GM19372 (cell line): ENCODE measurements around the gene TEKT5.

Experiments used
- ATAC-seq: cut with Tn5 transposase; IDR thresholded peaks from one replicate; pipeline ENCODE4 v1.9.1; 2021; ENCODE audit warnings: mild to moderate bottlenecking, low read depth, moderate library complexity; ENCODE audit not compliant: unreplicated experiment

Gene TEKT5

GRCh38 chr16:10584981-10585438 lies 109.7 kb downstream of the TEKT5 start:
- no peak for ATAC-seq

- no peak for ATAC-seq
Measured at GRCh38 chr16:10583269-10583668, 111.5 kb downstream of the TEKT5 start.

GRCh38 chr16:10581507-10581906 lies 113.2 kb downstream of the TEKT5 start:
- ATAC-seq: no peak

DNA sequence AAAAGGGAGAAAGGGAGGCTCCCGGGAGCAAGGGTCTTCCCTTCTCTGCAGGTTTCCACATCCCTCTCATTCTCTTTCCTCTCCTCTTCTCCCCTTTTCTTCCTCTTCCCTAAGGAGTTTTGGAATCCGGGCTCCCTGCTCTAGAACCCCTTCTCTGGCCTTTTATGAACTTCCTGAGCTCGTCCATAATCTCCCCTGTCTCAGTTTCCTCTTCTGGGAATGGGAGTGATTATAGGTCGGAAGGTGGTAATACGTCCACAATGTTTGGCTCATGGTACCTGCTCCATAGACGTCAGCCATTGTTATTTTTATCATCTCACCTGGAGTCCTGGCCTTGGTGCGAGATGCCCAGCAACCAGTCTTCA lies 113.9 kb downstream of the TEKT5 start:
- no peak for ATAC-seq

DNA sequence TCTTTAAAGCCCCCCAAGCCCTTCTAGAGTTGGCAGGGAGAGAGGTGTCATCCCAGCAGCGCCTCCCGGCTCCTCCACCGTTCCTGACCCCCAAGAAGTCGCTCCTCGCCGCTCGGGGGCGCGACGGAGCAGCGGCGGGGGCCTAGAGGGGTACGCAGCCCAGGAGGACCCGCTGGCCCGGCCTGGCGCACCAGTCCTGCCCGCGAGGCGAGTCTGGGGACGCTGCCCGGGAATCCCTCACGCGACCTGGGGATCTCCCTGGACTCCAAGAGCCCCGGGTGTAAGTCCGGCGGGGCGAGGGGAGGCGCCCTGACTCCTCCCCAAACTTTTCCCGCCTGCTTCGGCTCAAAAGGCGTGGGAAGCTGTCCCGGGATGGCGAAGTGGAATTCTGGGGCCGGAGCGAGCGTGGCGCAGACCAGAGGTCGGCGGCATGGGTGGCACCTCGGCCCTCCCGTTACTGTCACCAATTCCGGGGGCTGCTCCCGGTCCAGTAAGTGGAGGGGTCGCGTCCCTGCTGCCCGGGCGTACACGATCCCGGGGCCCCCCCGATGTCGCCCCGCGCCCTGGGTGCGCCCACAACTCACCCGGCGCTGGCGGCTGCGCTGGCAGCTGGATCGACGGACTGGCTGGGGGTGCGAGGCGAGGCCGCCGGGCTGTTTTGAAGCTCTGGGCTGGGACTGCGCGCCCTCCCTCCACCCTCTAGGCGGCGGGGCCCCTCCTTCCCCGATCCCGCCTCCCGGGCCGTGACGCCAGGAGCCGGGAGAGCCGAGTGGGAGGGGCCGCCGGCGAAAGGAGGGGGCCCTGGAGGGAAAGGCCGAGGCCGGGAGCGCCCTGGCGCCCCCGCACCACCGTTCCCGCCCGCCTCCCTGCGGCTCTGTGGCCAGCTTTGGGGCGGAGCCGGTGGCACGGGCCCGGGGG lies 114.5 kb downstream of the TEKT5 start, which contains the start of gene EMP2:
EMP2 (minus strand) TSS at position 634 of the 918 bp plus-strand sequence. CDS start 32,981 bp downstream, outside the sequence.
- no peak for ATAC-seq

GRCh38 chr16:10579575-10579964 lies 115.2 kb downstream of the TEKT5 start:
- ATAC-seq: no peak

- ATAC-seq: no peak
Measured at GRCh38 chr16:10578474-10579316, 116.0 kb downstream of the TEKT5 start.
